Cardiac muscle cell (in vitro differentiated cells and primary cell): ENCODE data around the gene STK40. TPM values are rescaled to one million over a fixed set of nuclear protein-coding genes. Genes with fewer than 3 reads are reported as not detected.

Source experiments
- DNase-seq, 2 donors: peaks; one replicate each; pipeline versions ENCODE4 v3.0.0 to v3.0.0-alpha.2; 2010 to 2017; ENCODE audit warnings: low read depth in 1 of 2, low spot score in 1 of 2
- H3K27ac ChIP-seq: fragments of 200-600 bp; sonication (generic); 2 replicates; pipeline ENCODE4 v1.5.1; 2016
- H3K27me3 ChIP-seq: fragments of 200-600 bp; sonication (generic); 2 replicates; pipeline ENCODE4 v1.6.0; 2016; ENCODE audit warnings: control low read depth
- H3K36me3 ChIP-seq: fragments of 200-600 bp; sonication (generic); 2 replicates; pipeline ENCODE4 v1.5.1; 2016; ENCODE audit warnings: control low read depth
- H3K4me1 ChIP-seq: fragments of 200-600 bp; sonication (generic); 2 replicates; pipeline ENCODE4 v1.8.1; 2017; ENCODE audit warnings: low read depth, mild to moderate bottlenecking, mixed run types
- H3K4me3 ChIP-seq: fragments of 200-600 bp; sonication (generic); 2 replicates; pipeline ENCODE4 v1.5.1; 2016; ENCODE audit warnings: mild to moderate bottlenecking
- H3K9me3 ChIP-seq: fragments of 200-600 bp; sonication (generic); 2 replicates; pipeline ENCODE4 v1.5.1; 2017; ENCODE audit warnings: low read depth, mild to moderate bottlenecking, control low read depth
- CTCF ChIP-seq: IDR thresholded peaks from 2 replicates; pipeline ENCODE4 v1.5.1; 2012; ENCODE audit warnings: low read depth, mild to moderate bottlenecking, low read length
- polyA plus RNA-seq: library from polyadenylated mRNA; unstranded; fragments of >200 nt; fragmentation: Nextera tagmentation; extraction: Ambion mirVana; gene quantifications from 2 replicates; pipeline ENCODE4 v1.2.1, GENCODE V29; 2016
- total RNA-seq: library from RNA; depleted of rRNA; stranded (reverse); fragments of >200 nt; gene quantifications from 2 replicates; pipeline ENCODE4 v1.2.3, GENCODE V29; 2016

Gene STK40
- total and polyA plus RNA-seq, 2 experiments from 2014 or later: 37.0 to 51.1 TPM

- Histone ChIP-seq H3K9me3 (no peaks in the 10 kb centered on the region), H3K36me3 (peaks cover 15% of the 10 kb centered on the region), H3K4me3 (no peak overlapping the region), H3K27me3 (no peaks in the 10 kb centered on the region), H3K4me1 (no peaks in the 10 kb centered on the region), H3K27ac (no peak overlapping the region)
- TF ChIP-seq CTCF: no peak
- DNase-seq: peak in 1 of 2 donors; percentile 9
These were observed 36.5 kb downstream of the STK40 start for GRCh38 chr1:36349241-36349671.

DNA sequence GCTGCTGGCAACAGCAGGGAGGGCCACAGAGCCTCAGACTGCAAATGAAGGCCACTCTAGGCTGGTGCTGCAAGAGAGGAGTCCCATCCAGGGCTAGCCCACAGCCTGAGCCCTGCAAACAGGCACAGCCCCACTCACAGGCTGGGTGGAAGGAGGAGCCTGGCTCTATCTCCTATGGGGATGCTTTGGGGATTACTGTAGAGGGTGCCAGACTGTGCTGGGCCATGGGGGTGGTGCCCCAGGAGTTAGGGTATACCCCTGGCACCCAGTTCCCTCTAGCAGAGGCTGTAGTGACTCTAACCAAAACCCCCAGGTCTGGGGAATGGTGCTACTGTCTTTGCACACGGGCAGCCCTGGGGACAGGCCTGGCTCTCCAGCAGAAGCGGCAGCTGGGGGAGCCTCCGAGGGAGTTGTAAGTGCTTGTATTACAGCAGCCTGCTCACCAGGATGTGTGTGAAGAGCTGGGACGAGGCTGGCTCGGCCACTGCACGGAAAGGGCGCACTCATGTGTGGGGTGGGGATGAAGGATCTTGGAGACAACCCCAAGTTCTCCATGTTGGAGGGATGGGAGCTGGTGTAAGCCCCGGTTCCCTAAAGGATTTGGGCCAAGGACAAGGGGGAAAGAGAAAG lies 38.9 kb downstream of the STK40 start:
- no peak overlapping the region for H3K27ac ChIP-seq
- H3K36me3 ChIP-seq: peaks cover 12% of the 10 kb centered on the region
- H3K4me1 ChIP-seq: no peaks in the 10 kb centered on the region
- no peak overlapping the region for H3K4me3 ChIP-seq
- DNase-seq: no peak
- H3K9me3 ChIP-seq: no peaks in the 10 kb centered on the region
- TF ChIP-seq CTCF: no peak
- H3K27me3 ChIP-seq: no peaks in the 10 kb centered on the region

DNA sequence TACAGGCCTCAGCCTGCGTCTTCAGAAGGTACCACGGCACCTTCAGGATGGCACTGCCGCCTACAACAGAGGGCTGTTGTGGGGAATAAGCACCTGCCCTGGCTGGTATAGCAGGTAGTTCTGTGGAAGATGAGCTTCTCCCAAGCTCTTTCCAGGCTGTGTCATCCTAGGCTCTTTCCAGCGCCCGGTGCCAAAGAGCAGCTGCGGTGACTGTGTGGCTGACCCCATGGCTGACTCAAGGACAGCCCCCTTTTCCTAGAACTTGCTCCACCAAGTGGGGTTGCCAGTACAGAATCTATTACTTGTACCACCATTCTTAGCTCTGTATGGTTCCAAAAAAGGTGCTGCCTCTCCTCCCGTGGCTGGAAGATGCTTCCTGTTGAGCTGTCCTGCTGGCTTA lies 40.4 kb downstream of the STK40 start:
- no peak for TF ChIP-seq CTCF
- Histone ChIP-seq H3K27ac (no peak overlapping the region), H3K4me3 (no peak overlapping the region), H3K4me1 (no peaks in the 10 kb centered on the region), H3K27me3 (no peaks in the 10 kb centered on the region), H3K9me3 (no peaks in the 10 kb centered on the region), H3K36me3 (peaks cover 9% of the 10 kb centered on the region)
- no peak for DNase-seq

GRCh38 chr1:36344395-36344680 lies 41.4 kb downstream of the STK40 start:
- Histone ChIP-seq H3K36me3 (peaks cover 9% of the 10 kb centered on the region), H3K27me3 (no peaks in the 10 kb centered on the region), H3K4me1 (no peaks in the 10 kb centered on the region), H3K9me3 (no peaks in the 10 kb centered on the region), H3K4me3 (no peak overlapping the region), H3K27ac (no peak overlapping the region)
- DNase-seq: no peak
- no peak for TF ChIP-seq CTCF

GRCh38 chr1:36343651-36344394 lies 41.9 kb downstream of the STK40 start:
- H3K27ac ChIP-seq: no peak overlapping the region
- no peak for DNase-seq
- H3K27me3 ChIP-seq: no peaks in the 10 kb centered on the region
- H3K4me1 ChIP-seq: no peaks in the 10 kb centered on the region
- peaks cover 9% of the 10 kb centered on the region for H3K36me3 ChIP-seq
- no peaks in the 10 kb centered on the region for H3K9me3 ChIP-seq
- no peak for TF ChIP-seq CTCF
- no peak overlapping the region for H3K4me3 ChIP-seq
